H9 (cell line): ENCODE data around the gene CYB5R3. TPM values are rescaled to one million over a fixed set of nuclear protein-coding genes. Genes with fewer than 3 reads are reported as not detected.
A peak's percentile ranks its signal among the peaks of the same experiment; 100 is the strongest.

ENCODE experiments used
- DNase-seq: peaks from one replicate; pipeline ENCODE4 v3.0.0-alpha.2; 2017
- H2AFZ ChIP-seq: one replicate; pipeline ENCODE4 v1.6.1; 2013; ENCODE audit warnings: mild to moderate bottlenecking, low read length, control low read depth, moderate library complexity
- H2AK5ac ChIP-seq: 2 replicates; pipeline ENCODE4 v1.6.1; 2013; ENCODE audit warnings: low read length, control low read depth, mixed read lengths; ENCODE audit not compliant: insufficient read length
- H2BK120ac ChIP-seq: one replicate; pipeline ENCODE4 v1.6.1; 2013; ENCODE audit warnings: low read depth, mild to moderate bottlenecking, low read length, control low read depth, inconsistent platforms; ENCODE audit not compliant: poor library complexity, severe bottlenecking
- H2BK12ac ChIP-seq: 2 replicates; pipeline ENCODE4 v1.6.1; 2013; ENCODE audit warnings: low read length, control low read depth, mixed read lengths, low read depth; ENCODE audit not compliant: insufficient read length
- H2BK15ac ChIP-seq: 2 replicates; pipeline ENCODE4 v1.6.1; 2013; ENCODE audit warnings: low read depth, low read length, control low read depth
- H2BK20ac ChIP-seq: one replicate; pipeline ENCODE4 v1.6.1; 2013; ENCODE audit warnings: low read depth, mild to moderate bottlenecking, low read length, control low read depth, inconsistent platforms; ENCODE audit not compliant: poor library complexity, severe bottlenecking
- H2BK5ac ChIP-seq: 2 replicates; pipeline ENCODE4 v1.6.1; 2013; ENCODE audit warnings: low read length, control low read depth, mixed read lengths; ENCODE audit not compliant: insufficient read length
- H3K14ac ChIP-seq: 2 replicates; pipeline ENCODE4 v1.6.1; 2013; ENCODE audit warnings: low read length, control low read depth; ENCODE audit not compliant: insufficient read depth
- H3K18ac ChIP-seq: 2 replicates; pipeline ENCODE4 v1.6.1; 2013; ENCODE audit warnings: low read depth, mild to moderate bottlenecking, mixed read lengths, low read length, control low read depth; ENCODE audit not compliant: insufficient read length
- H3K23ac ChIP-seq: 2 replicates; pipeline ENCODE4 v1.6.1; 2013; ENCODE audit warnings: low read length, control low read depth, mixed read lengths, low read depth; ENCODE audit not compliant: insufficient read length
- H3K23me2 ChIP-seq: 2 replicates; pipeline ENCODE4 v1.6.1; 2013; ENCODE audit warnings: low read depth, mild to moderate bottlenecking, mixed read lengths, low read length, control low read depth; ENCODE audit not compliant: insufficient read length, poor library complexity, severe bottlenecking
- H3K27ac ChIP-seq: 2 replicates; pipeline ENCODE4 v1.5.1; 2013; ENCODE audit warnings: low read length, control low read depth, mixed read lengths, low read depth; ENCODE audit not compliant: insufficient read length
- H3K27me3 ChIP-seq: 2 replicates; pipeline ENCODE4 v1.6.1; 2013; ENCODE audit warnings: low read length, control low read depth, inconsistent platforms; ENCODE audit not compliant: insufficient read depth
- H3K4ac ChIP-seq: 2 replicates; pipeline ENCODE4 v1.6.1; 2013; ENCODE audit warnings: low read depth, mild to moderate bottlenecking, control low read depth, inconsistent platforms, low read length, moderate library complexity
- H3K4me1 ChIP-seq: 2 replicates; pipeline ENCODE4 v1.6.1; 2013; ENCODE audit warnings: low read length, control low read depth, inconsistent platforms; ENCODE audit not compliant: insufficient read depth
- H3K4me2 ChIP-seq: 2 replicates; pipeline ENCODE4 v1.6.1; 2013; ENCODE audit warnings: low read length, control low read depth, mixed read lengths; ENCODE audit not compliant: insufficient read length, insufficient read depth
- H3K56ac ChIP-seq: 2 replicates; pipeline ENCODE4 v1.6.1; 2013; ENCODE audit warnings: low read depth, mild to moderate bottlenecking, mixed read lengths, low read length, control low read depth; ENCODE audit not compliant: insufficient read length
- H3K79me1 ChIP-seq: 2 replicates; pipeline ENCODE4 v1.6.1; 2013; ENCODE audit warnings: low read depth, mild to moderate bottlenecking, moderate library complexity, low read length, control low read depth, inconsistent platforms; ENCODE audit not compliant: insufficient read depth, poor library complexity, severe bottlenecking
- H3K79me2 ChIP-seq: 2 replicates; pipeline ENCODE4 v1.6.1; 2013; ENCODE audit warnings: low read length, control low read depth, inconsistent platforms; ENCODE audit not compliant: insufficient read depth
- H3K9ac ChIP-seq: 2 replicates; pipeline ENCODE4 v1.6.1; 2013; ENCODE audit warnings: low read length, control low read depth, mixed read lengths; ENCODE audit not compliant: insufficient read length; ENCODE audit errors: extremely low read depth
- H3K9me3 ChIP-seq: one replicate; pipeline ENCODE4 v1.6.1; 2013; ENCODE audit warnings: low read depth, low read length, inconsistent platforms; ENCODE audit not compliant: control insufficient read depth
- H3T11ph ChIP-seq: one replicate; pipeline ENCODE4 v1.6.1; 2013; ENCODE audit warnings: mild to moderate bottlenecking, low read length, control low read depth, inconsistent platforms
- H4K20me1 ChIP-seq: one replicate; pipeline ENCODE4 v1.6.1; 2013; ENCODE audit not compliant: control insufficient read depth, insufficient read length, insufficient read depth
- H4K5ac ChIP-seq: 2 replicates; pipeline ENCODE4 v1.6.1; 2013; ENCODE audit warnings: low read depth, mild to moderate bottlenecking, mixed read lengths, low read length, control low read depth; ENCODE audit not compliant: insufficient read length
- H4K8ac ChIP-seq: replicated peaks from 2 replicates; pipeline ENCODE4 v1.6.1; 2013; ENCODE audit warnings: low read length, control low read depth, mixed read lengths, low read depth; ENCODE audit not compliant: insufficient read length
- H4K91ac ChIP-seq: 2 replicates; pipeline ENCODE4 v1.6.1; 2013; ENCODE audit warnings: low read depth, mild to moderate bottlenecking, moderate library complexity, mixed read lengths, low read length, control low read depth; ENCODE audit not compliant: insufficient read length
- H3K27ac Mint-ChIP-seq, 3 experiments: 2 replicates in 2 of 3; 3 replicates in 1 of 3; pipeline ENCODE4 v1.8.0; 2020 to 2021; ENCODE audit warnings: mixed read lengths in 3 of 3, mild to moderate bottlenecking in 1 of 3, moderate library complexity in 1 of 3
- H3K27me3 Mint-ChIP-seq: 2 replicates; pipeline ENCODE4 v1.8.0; 2021; ENCODE audit warnings: low read depth, mild to moderate bottlenecking, moderate library complexity, mixed read lengths
- H3K36me3 Mint-ChIP-seq, 3 experiments: 2 replicates in 2 of 3; 3 replicates in 1 of 3; pipeline ENCODE4 v1.8.0; 2020 to 2021; ENCODE audit warnings: low read depth in 3 of 3, mixed read lengths in 3 of 3; ENCODE audit not compliant: insufficient read depth in 1 of 3
- H3K4me1 Mint-ChIP-seq, 2 experiments: 2 replicates each; pipeline ENCODE4 v1.8.0; 2020; ENCODE audit warnings: mixed read lengths in 2 of 2
- H3K4me3 Mint-ChIP-seq, 2 experiments: 2 replicates in 1 of 2; 3 replicates in 1 of 2; pipeline ENCODE4 v1.8.0; 2020 to 2021; ENCODE audit warnings: mild to moderate bottlenecking in 2 of 2, mixed read lengths in 2 of 2, moderate library complexity in 1 of 2
- H3K9me3 Mint-ChIP-seq, 2 experiments: 2 replicates in 1 of 2; 3 replicates in 1 of 2; pipeline ENCODE4 v1.8.0; 2020; ENCODE audit warnings: mild to moderate bottlenecking in 2 of 2, mixed read lengths in 2 of 2, moderate library complexity in 1 of 2
- WGBS: extraction: QIAGEN DNeasy Blood & Tissue Kit; methylation state at CpG from one replicate; pipeline ENCODE4 v1.1.7; 2013; ENCODE audit warnings: missing lambda C conversion rate, low lambda C conversion rate, mixed read lengths; ENCODE audit not compliant: insufficient read length; ENCODE audit errors: extremely low coverage; 5-methylcytosine and 5-hydroxymethylcytosine counted together
- total RNA-seq: library from RNA; stranded (reverse); gene quantifications from 2 replicates; pipeline ENCODE4 v1.2.1, GENCODE V29; 2021
- TF ChIP-seq, protein P1 (sequence below): fragments of 200-600 bp; sonication (generic); conservative IDR thresholded peaks from 3 replicates; pipeline ENCODE4 v1.8.0; 2021; ENCODE audit warnings: antibody characterized with exemption, mild to moderate bottlenecking

Gene CYB5R3
- total RNA-seq, 1 experiment from 2014 or later, result 97.4 TPM

DNA sequence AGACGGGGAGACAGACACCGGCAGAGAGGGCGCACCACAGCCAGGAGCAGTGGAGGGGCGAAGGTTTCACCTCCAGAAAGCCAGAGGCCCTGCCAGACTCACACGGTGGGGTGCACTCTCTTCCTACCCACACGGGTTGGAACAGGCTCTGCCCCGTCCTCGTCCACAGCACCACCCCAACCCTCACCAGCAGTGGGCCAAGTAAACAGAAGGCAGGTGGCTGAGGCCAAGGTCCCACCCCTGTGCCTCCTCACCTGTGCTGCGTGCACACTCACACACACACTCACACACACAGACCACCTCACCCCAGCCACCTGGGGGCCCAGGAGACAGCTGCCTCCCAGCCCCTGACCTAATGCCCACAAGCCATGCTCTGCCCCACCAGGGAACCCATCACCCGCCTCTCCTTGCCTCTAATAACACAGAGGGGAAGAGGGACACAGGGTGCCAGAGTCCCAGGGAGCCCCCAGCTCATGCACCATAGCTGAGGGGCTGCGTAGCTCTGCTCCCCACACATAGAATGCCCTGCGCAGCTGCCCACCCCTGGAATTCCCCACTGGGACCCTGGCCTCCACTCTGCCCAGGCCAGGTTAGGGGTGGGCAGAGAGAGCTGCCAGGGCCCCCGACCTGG is 3.1 kb downstream of the CYB5R3 start:
- H3K56ac ChIP-seq, result no peak overlapping the region
- peaks cover 13% of the 10 kb centered on the region for H3K23me2 ChIP-seq
- H2BK20ac ChIP-seq, result no peak overlapping the region
- H3T11ph ChIP-seq, result no peak overlapping the region
- no peak overlapping the region for H3K27ac ChIP-seq
- H3K4me3 Mint-ChIP-seq, result no peak overlapping the region
- H3K4me2 ChIP-seq, result no peak overlapping the region
- no peaks in the 10 kb centered on the region; a peak in 1 of 5 replicates for H3K9me3 Mint-ChIP-seq
- no peaks in the 10 kb centered on the region; the same call in 1 of the 2 replicates for H3K27me3 Mint-ChIP-seq
- H3K4me1 ChIP-seq, result peaks cover 7% of the 10 kb centered on the region; the same call in 1 of the 2 replicates
- H2BK12ac ChIP-seq, result no peak overlapping the region
- H4K91ac ChIP-seq, result no peak overlapping the region
- no peak overlapping the region for H2AFZ ChIP-seq
- H2BK5ac ChIP-seq, result no peak overlapping the region
- H3K36me3 Mint-ChIP-seq, result no peaks in the 10 kb centered on the region
- no peak overlapping the region for H2BK120ac ChIP-seq
- no peak overlapping the region for H3K4ac ChIP-seq
- H3K79me1 ChIP-seq, result peaks cover 7% of the 10 kb centered on the region
- no peak overlapping the region for H3K18ac ChIP-seq
- DNase-seq, result no peak
- H3K4me1 Mint-ChIP-seq, result peaks cover 33 to 54% of the 10 kb centered on the region in 2 experiments
- no peaks in the 10 kb centered on the region for H3K9me3 ChIP-seq
- H3K23ac ChIP-seq, result no peak overlapping the region
- peak overlapping the region; percentile 27 to 57 (median 39); a peak in 3 of 7 replicates for H3K27ac Mint-ChIP-seq
- H3K9ac ChIP-seq, result no peak overlapping the region
- no CpG with 5 or more reads among the region's 13 CpGs for WGBS
- no peaks in the 10 kb centered on the region for H3K27me3 ChIP-seq
- H4K20me1 ChIP-seq, result no peaks in the 10 kb centered on the region
- H4K5ac ChIP-seq, result no peak overlapping the region
- TF ChIP-seq, protein P1, sequence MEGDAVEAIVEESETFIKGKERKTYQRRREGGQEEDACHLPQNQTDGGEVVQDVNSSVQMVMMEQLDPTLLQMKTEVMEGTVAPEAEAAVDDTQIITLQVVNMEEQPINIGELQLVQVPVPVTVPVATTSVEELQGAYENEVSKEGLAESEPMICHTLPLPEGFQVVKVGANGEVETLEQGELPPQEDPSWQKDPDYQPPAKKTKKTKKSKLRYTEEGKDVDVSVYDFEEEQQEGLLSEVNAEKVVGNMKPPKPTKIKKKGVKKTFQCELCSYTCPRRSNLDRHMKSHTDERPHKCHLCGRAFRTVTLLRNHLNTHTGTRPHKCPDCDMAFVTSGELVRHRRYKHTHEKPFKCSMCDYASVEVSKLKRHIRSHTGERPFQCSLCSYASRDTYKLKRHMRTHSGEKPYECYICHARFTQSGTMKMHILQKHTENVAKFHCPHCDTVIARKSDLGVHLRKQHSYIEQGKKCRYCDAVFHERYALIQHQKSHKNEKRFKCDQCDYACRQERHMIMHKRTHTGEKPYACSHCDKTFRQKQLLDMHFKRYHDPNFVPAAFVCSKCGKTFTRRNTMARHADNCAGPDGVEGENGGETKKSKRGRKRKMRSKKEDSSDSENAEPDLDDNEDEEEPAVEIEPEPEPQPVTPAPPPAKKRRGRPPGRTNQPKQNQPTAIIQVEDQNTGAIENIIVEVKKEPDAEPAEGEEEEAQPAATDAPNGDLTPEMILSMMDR, result no peak
- H2AK5ac ChIP-seq, result no peak overlapping the region
- H2BK15ac ChIP-seq, result no peak overlapping the region
- H3K14ac ChIP-seq, result no peak overlapping the region
- no peaks in the 10 kb centered on the region; the same call in 1 of the 2 replicates for H3K79me2 ChIP-seq
- H4K8ac ChIP-seq, result no peak overlapping the region
